ENCODE results near the gene ANKS1A. TPM values are rescaled to one million over a fixed set of nuclear protein-coding genes. Genes with fewer than 3 reads are reported as not detected.
A peak's percentile ranks its signal among the peaks of the same experiment; 100 is the strongest.
"Not testable (repeated sequence)": the region's sequence is repeated elsewhere in the genome, so short reads cannot be mapped to it uniquely, and the experiment has no call there.

Gene ANKS1A
- total RNA-seq, 2 experiments from 2014 or later: 6.0 to 6.7 TPM

- Mint-ChIP-seq H3K9me3 (no peaks in the 10 kb centered on the region), H3K27me3 (no peaks in the 10 kb centered on the region), H3K4me3 (no peak overlapping the region), H3K27ac (no peak overlapping the region), H3K4me1 (ENCODE audit: low read depth) (peaks cover 7% of the 10 kb centered on the region), H3K36me3 (ENCODE audit: low read depth) (peaks cover 1% of the 10 kb centered on the region)
- intact Hi-C loops (cut with micrococcal nuclease): no loop called here
- ATAC-seq: no peak
- POLR2A ChIA-PET: interaction anchor here (0.7 to 1.0 kb wide), 2 partner anchors 9 kb away, joined by 3 to 4 read pairs; partner anchors contain the start of gene ANKS1A
- DNase-seq: no peak
- CTCF ChIA-PET: interaction anchor here (1.8 kb wide), 1 partner anchor 89 kb away, joined by 7 read pairs; no protein-coding TSS in a partner anchor
- TF ChIP-seq CTCF (IDR thresholded peaks at IDR 0.05): no peak
Measured at GRCh38 chr6:34897716-34898115, 8.7 kb downstream of the ANKS1A start.

DNA sequence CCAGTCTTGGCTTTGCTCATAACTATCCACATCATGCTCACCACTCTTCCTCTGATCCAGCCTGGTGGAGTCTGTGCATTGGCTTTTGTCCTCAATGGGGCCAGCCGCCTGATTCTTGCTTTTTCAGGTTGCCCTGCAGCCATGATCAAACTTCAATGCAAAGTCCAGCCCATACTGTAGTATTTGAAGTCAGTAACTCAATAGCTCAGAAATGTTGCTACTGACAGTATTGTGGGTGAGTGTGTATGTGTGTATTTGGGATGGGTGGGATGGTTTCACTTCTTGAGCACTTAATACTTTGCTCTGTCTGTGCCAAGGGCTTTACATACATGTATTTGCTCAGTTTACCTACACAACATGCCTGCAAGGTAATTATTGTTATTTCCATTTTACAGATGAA lies 10.7 kb downstream of the ANKS1A start:
- POLR2A ChIA-PET: interaction anchor here (0.6 kb wide), 1 partner anchor 52 kb away, joined by 3 read pairs; no protein-coding TSS in a partner anchor
- DNase-seq; intact Hi-C loops (cut with micrococcal nuclease); H3K9me3 Mint-ChIP-seq; ATAC-seq; H3K27ac Mint-ChIP-seq; H3K4me1 Mint-ChIP-seq (ENCODE audit: low read depth); H3K27me3 Mint-ChIP-seq; H3K4me3 Mint-ChIP-seq; H3K36me3 Mint-ChIP-seq (ENCODE audit: low read depth): not testable (repeated sequence)
- CTCF ChIA-PET: interaction anchor here (1.0 kb wide), 1 partner anchor 91 kb away, joined by 3 read pairs; no protein-coding TSS in a partner anchor

GRCh38 chr6:34900321-34901031 lies 11.4 kb downstream of the ANKS1A start:
- CTCF ChIA-PET: interaction anchor here (0.5 to 2.2 kb wide), 2 partner anchors 15 to 86 kb away, joined by 3 to 6 read pairs; no protein-coding TSS in a partner anchor

GRCh38 chr6:34901930-34902329 lies 12.9 kb downstream of the ANKS1A start:
- H3K4me3 Mint-ChIP-seq: no peak overlapping the region
- ChIA-PET POLR2A (interaction anchor here (0.7 to 1.8 kb wide), 3 partner anchors 12 to 23 kb away, joined by 3 to 6 read pairs (median 4); partner anchors contain the start of gene TAF11), CTCF (interaction anchor here (1.7 to 2.2 kb wide), 3 partner anchors 9 to 84 kb away, joined by 4 to 6 read pairs (median 4); no protein-coding TSS in a partner anchor)
- H3K27ac Mint-ChIP-seq: no peak overlapping the region
- peaks cover 15% of the 10 kb centered on the region for H3K4me1 Mint-ChIP-seq (ENCODE audit: low read depth)
- H3K27me3 Mint-ChIP-seq: no peaks in the 10 kb centered on the region
- peaks cover 8% of the 10 kb centered on the region for H3K36me3 Mint-ChIP-seq (ENCODE audit: low read depth)
- ATAC-seq (no peak), DNase-seq (no peak)
- intact Hi-C loops (cut with micrococcal nuclease): no loop called here
- no peak for TF ChIP-seq CTCF (IDR thresholded peaks at IDR 0.05)
- no peaks in the 10 kb centered on the region for H3K9me3 Mint-ChIP-seq

More at GRCh38 chr6:34900321-34901031, 11.4 kb downstream of the ANKS1A start:
- intact Hi-C loops (cut with micrococcal nuclease): no loop called here
- no peaks in the 10 kb centered on the region for H3K9me3 Mint-ChIP-seq
- peaks cover 8% of the 10 kb centered on the region for H3K36me3 Mint-ChIP-seq (ENCODE audit: low read depth)
- no peak overlapping the region for H3K27ac Mint-ChIP-seq
- H3K27me3 Mint-ChIP-seq: no peaks in the 10 kb centered on the region
- POLR2A ChIA-PET: interaction anchor here (0.6 to 1.8 kb wide), 3 partner anchors 10 to 53 kb away, joined by 3 to 6 read pairs (median 4); partner anchors contain the start of gene TAF11
- ATAC-seq (no peak), DNase-seq (no peak)
- H3K4me1 Mint-ChIP-seq (ENCODE audit: low read depth): peaks cover 13% of the 10 kb centered on the region
- TF ChIP-seq CTCF (IDR thresholded peaks at IDR 0.05): no peak
- no peak overlapping the region for H3K4me3 Mint-ChIP-seq

DNA sequence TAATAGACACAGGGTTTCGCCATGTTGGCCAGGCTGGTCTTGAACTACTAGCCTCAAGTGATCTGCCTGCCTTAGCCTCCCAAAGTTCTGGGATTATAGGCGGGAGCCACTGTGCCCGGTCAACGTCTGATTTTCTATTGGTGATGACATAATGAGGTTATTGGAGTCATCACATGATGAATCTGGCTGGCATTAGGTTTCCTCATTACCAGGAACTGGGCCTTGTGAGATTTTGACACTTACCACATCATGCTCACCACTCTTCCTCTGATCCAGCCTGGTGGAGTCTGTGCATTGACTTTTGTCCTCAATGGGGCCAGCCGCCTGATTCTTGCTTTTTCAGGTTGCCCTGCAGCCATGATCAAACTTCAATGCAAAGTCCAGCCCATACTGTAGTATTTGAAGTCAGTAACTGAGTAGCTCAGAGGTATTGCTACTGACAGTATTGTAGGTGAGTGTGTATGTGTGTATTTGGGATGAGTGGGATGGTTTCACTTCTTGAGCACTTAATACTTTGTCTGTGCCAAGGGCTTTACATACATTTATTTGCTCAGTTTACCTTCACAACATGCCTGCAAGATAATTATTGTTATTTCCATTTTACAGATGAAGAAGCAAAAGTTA lies 16.0 kb downstream of the ANKS1A start:
- ChIA-PET CTCF (no interaction called here), POLR2A (no interaction called here)
- no peak for TF ChIP-seq CTCF (IDR thresholded peaks at IDR 0.05)
- no peak overlapping the region for H3K4me3 Mint-ChIP-seq
- peak; percentile 49 for ATAC-seq
- peaks cover 8% of the 10 kb centered on the region for H3K36me3 Mint-ChIP-seq (ENCODE audit: low read depth)
- H3K4me1 Mint-ChIP-seq (ENCODE audit: low read depth): peaks cover 15% of the 10 kb centered on the region
- intact Hi-C loops (cut with micrococcal nuclease): no loop called here
- DNase-seq: peak; percentile 11
- H3K27me3 Mint-ChIP-seq: no peaks in the 10 kb centered on the region
- H3K9me3 Mint-ChIP-seq: no peaks in the 10 kb centered on the region
- H3K27ac Mint-ChIP-seq: no peak overlapping the region

All from activated CD8-positive, alpha-beta T cell treated with anti-CD3 and anti-CD28 coated beads for 36 hours (primary cell).